Measurements from ENCODE around the gene OR51V1.

DNA sequence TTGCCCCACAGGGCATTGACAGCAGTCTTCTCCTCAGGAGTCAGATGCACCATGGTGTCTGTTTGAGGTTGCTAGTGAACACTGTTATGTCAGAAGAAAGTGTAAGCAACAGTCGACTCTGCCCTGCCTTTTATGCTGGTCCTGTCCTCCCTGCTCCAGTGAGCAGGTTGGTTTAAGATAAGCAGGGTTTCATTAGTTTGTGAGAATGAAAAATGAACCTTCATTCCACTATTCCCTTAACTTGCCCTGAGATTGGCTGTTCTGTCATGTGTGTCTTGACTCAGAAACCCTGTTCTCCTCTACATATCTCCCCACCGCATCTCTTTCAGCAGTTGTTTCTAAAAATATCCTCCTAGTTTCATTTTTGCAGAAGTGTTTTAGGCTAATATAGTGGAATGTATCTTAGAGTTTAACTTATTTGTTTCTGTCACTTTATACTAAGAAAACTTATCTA lies 33.9 kb upstream of the OR51V1 start, which contains the start of gene HBD:
- TF ChIP-seq GATA2 (IDR thresholded peaks at IDR 0.05; ENCODE audit: low read depth, low read length) (no peak), GATA3 (IDR thresholded peaks at IDR 0.05; ENCODE audit: low read depth, low read length) (no peak)
